ENCODE results near the gene CD28.

CD28 gene

GRCh38 chr2:203673933-203674332, 32.5 kb upstream of the CD28 start:
- no peak for TF ChIP-seq TCF12 (IDR thresholded peaks at IDR 0.05; ENCODE audit: low read depth)
- TF ChIP-seq CREB1 (IDR thresholded peaks at IDR 0.05; ENCODE audit: low read depth) = no peak
- TF ChIP-seq TAF1 (IDR thresholded peaks at IDR 0.05; ENCODE audit: low read depth) = no peak
- TF ChIP-seq TEAD4 (IDR thresholded peaks at IDR 0.05) = no peak
- TF ChIP-seq, protein P1, sequence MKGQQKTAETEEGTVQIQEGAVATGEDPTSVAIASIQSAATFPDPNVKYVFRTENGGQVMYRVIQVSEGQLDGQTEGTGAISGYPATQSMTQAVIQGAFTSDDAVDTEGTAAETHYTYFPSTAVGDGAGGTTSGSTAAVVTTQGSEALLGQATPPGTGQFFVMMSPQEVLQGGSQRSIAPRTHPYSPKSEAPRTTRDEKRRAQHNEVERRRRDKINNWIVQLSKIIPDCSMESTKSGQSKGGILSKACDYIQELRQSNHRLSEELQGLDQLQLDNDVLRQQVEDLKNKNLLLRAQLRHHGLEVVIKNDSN (IDR thresholded peaks at IDR 0.05) = no peak
- no peak for TF ChIP-seq CEBPB (IDR thresholded peaks at IDR 0.05)
- no peak for TF ChIP-seq REST (IDR thresholded peaks at IDR 0.05; ENCODE audit: low read depth)
- TF ChIP-seq RAD21 (IDR thresholded peaks at IDR 0.05; ENCODE audit: low read depth) = no peak
- TF ChIP-seq MAX (IDR thresholded peaks at IDR 0.05) = no peak
- TF ChIP-seq EP300 (IDR thresholded peaks at IDR 0.05; ENCODE audit: borderline replicate concordance) = no peak
- no peak for TF ChIP-seq FOXM1 (IDR thresholded peaks at IDR 0.05; ENCODE audit: borderline replicate concordance, low read depth)
- TF ChIP-seq ZBTB7A (IDR thresholded peaks at IDR 0.05; ENCODE audit: low read depth) = no peak
- no peak for TF ChIP-seq NFIC (IDR thresholded peaks at IDR 0.05)
- no peak for TF ChIP-seq YY1 (IDR thresholded peaks at IDR 0.05; ENCODE audit: low read depth)
- TF ChIP-seq EGR1 (IDR thresholded peaks at IDR 0.05) = no peak

DNA sequence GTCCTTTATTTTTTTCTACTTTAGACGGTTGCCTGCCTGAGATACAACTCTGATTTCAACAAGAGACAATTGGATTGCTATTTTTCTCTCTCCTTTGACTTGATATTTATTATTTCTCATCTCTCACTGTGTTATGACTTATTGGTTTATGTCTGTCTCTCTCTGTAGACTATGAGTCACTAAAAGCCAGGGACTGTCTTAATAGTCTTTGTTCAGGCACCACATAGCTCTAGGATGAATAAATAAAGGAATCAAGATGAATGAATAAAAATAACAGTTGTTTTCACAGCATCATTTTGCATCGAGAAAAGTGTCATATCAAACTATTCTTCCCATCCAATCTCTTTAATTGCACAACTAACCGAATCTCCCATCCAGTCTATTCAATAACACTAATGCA, 31.4 kb upstream of the CD28 start:
- TF ChIP-seq CREB1 (IDR thresholded peaks at IDR 0.05; ENCODE audit: low read depth) (no peak), FOXM1 (IDR thresholded peaks at IDR 0.05; ENCODE audit: borderline replicate concordance, low read depth) (no peak), ZBTB7A (IDR thresholded peaks at IDR 0.05; ENCODE audit: low read depth) (no peak), YY1 (IDR thresholded peaks at IDR 0.05; ENCODE audit: low read depth) (no peak), RAD21 (IDR thresholded peaks at IDR 0.05; ENCODE audit: low read depth) (no peak), MAX (IDR thresholded peaks at IDR 0.05) (no peak), TEAD4 (IDR thresholded peaks at IDR 0.05) (no peak)

DNA sequence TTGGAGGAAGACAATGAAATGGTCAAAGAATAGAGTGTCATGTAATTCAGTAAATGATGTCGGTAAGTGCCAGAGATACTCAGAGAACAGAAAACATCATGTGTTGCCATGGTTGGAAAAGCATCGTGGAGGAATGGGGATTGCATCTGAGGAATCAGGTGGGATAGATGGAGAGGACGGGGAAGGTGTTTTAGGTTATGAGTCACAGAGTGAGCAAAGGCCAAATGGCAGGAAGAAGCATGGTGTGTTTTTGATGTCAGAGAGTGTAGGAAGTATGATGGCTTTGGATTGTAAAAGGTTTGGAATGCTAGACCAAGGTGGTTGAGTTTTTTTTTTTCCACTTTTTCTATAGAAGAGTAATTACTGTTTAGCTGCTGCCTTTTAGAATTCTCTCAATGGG, 27.5 kb upstream of the CD28 start:
- TF ChIP-seq TCF12 (IDR thresholded peaks at IDR 0.05; ENCODE audit: low read depth) (no peak), RAD21 (IDR thresholded peaks at IDR 0.05; ENCODE audit: low read depth) (no peak), TAF1 (IDR thresholded peaks at IDR 0.05; ENCODE audit: low read depth) (no peak), REST (IDR thresholded peaks at IDR 0.05; ENCODE audit: low read depth) (no peak), NFIC (IDR thresholded peaks at IDR 0.05) (no peak)

DNA sequence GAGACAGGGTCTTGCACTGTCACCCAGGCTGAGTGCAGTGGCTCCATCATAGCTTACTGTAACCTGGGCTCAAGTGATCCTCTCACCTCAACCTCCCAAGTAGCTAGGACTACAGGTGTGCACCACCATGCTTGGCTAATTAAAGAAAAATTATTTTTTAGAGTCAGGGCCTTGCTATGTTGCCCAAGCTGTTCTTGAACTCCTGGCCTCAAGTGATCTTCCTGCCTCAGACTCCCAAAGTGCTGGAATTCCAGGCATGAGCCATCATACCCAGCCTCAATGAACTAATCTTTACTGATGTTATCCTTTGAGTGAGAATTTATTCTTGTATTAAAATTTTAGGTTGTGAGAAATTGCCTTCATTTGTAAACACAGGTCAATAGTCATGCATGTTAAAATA, 27.0 kb upstream of the CD28 start:
- TF ChIP-seq NFIC (IDR thresholded peaks at IDR 0.05) (no peak), TAF1 (IDR thresholded peaks at IDR 0.05; ENCODE audit: low read depth) (no peak), ZBTB7A (IDR thresholded peaks at IDR 0.05; ENCODE audit: low read depth) (no peak), YY1 (IDR thresholded peaks at IDR 0.05; ENCODE audit: low read depth) (no peak), TEAD4 (IDR thresholded peaks at IDR 0.05) (no peak), FOXM1 (IDR thresholded peaks at IDR 0.05; ENCODE audit: borderline replicate concordance, low read depth) (no peak), CEBPB (IDR thresholded peaks at IDR 0.05) (no peak), EGR1 (IDR thresholded peaks at IDR 0.05) (no peak), TCF12 (IDR thresholded peaks at IDR 0.05; ENCODE audit: low read depth) (no peak), CREB1 (IDR thresholded peaks at IDR 0.05; ENCODE audit: low read depth) (no peak)
- TF ChIP-seq, protein P1 (IDR thresholded peaks at IDR 0.05) = no peak

DNA sequence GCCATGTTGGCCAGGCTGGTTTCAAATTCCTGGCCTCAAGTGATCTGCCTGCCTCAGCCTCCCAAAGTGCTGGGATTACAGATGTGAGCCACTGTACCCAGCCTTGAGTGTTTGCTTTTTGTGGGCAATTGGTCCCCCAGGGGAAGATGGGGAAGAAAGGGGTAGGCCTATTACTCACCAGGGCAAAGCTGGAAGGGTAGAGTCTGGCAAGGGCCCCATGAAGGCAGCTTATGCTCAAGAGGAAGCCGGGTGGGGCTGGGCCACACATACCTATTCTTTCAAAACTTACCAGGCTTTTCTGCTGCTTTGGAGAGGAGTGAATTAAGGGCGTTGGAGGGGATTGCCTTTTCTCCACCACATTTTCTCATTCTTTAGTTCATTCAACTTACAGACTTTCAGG, 24.5 kb upstream of the CD28 start:
- TF ChIP-seq CEBPB (IDR thresholded peaks at IDR 0.05) = no peak
- TF ChIP-seq NFIC (IDR thresholded peaks at IDR 0.05) = no peak
- no peak for TF ChIP-seq RAD21 (IDR thresholded peaks at IDR 0.05; ENCODE audit: low read depth)
- TF ChIP-seq TEAD4 (IDR thresholded peaks at IDR 0.05) = no peak
- TF ChIP-seq CREB1 (IDR thresholded peaks at IDR 0.05; ENCODE audit: low read depth) = no peak
- TF ChIP-seq ZBTB7A (IDR thresholded peaks at IDR 0.05; ENCODE audit: low read depth) = no peak
- no peak for TF ChIP-seq FOXM1 (IDR thresholded peaks at IDR 0.05; ENCODE audit: borderline replicate concordance, low read depth)
- TF ChIP-seq, protein P1 (IDR thresholded peaks at IDR 0.05) = no peak
- TF ChIP-seq EGR1 (IDR thresholded peaks at IDR 0.05) = no peak
- no peak for TF ChIP-seq YY1 (IDR thresholded peaks at IDR 0.05; ENCODE audit: low read depth)
- no peak for TF ChIP-seq TCF12 (IDR thresholded peaks at IDR 0.05; ENCODE audit: low read depth)
- no peak for TF ChIP-seq TAF1 (IDR thresholded peaks at IDR 0.05; ENCODE audit: low read depth)
- TF ChIP-seq EP300 (IDR thresholded peaks at IDR 0.05; ENCODE audit: borderline replicate concordance) = no peak
- TF ChIP-seq MAX (IDR thresholded peaks at IDR 0.05) = no peak
- TF ChIP-seq REST (IDR thresholded peaks at IDR 0.05; ENCODE audit: low read depth) = no peak
